Mesendoderm (in vitro differentiated cells): ENCODE measurements around the gene MOB3B.

Experiments
- DNase-seq: peaks from one replicate; pipeline ENCODE4 v3.0.0; 2013
- H2AK5ac ChIP-seq: 2 replicates; pipeline ENCODE4 v1.6.1; 2013; ENCODE audit warnings: low read length, inconsistent platforms
- H2BK120ac ChIP-seq: 2 replicates; pipeline ENCODE4 v1.6.1; 2013; ENCODE audit warnings: low read depth, mild to moderate bottlenecking, low read length, moderate library complexity, mixed read lengths
- H2BK15ac ChIP-seq: replicated peaks from 2 replicates; pipeline ENCODE4 v1.6.1; 2013; ENCODE audit warnings: low read depth, mild to moderate bottlenecking, moderate library complexity
- H2BK5ac ChIP-seq: 2 replicates; pipeline ENCODE4 v1.6.1; 2013; ENCODE audit warnings: low read length, inconsistent platforms
- H3K18ac ChIP-seq: 2 replicates; pipeline ENCODE4 v1.6.1; 2013; ENCODE audit warnings: mild to moderate bottlenecking, low read length, mixed read lengths
- H3K23ac ChIP-seq: one replicate; pipeline ENCODE4 v1.6.1; 2013; ENCODE audit warnings: low read length
- H3K27ac ChIP-seq: 2 replicates; pipeline ENCODE4 v1.5.1; 2013; ENCODE audit warnings: low read depth, mild to moderate bottlenecking, inconsistent platforms, low read length, moderate library complexity
- H3K27me3 ChIP-seq: 2 replicates; pipeline ENCODE4 v1.6.1; 2013; ENCODE audit warnings: low read length, control low read depth, mild to moderate bottlenecking, inconsistent platforms; ENCODE audit not compliant: insufficient read depth, poor library complexity
- H3K36me3 ChIP-seq: 2 replicates; pipeline ENCODE4 v1.6.1; 2013; ENCODE audit warnings: low read length, inconsistent platforms; ENCODE audit not compliant: control insufficient read depth, insufficient read depth
- H3K4ac ChIP-seq: one replicate; pipeline ENCODE4 v1.6.1; 2013; ENCODE audit warnings: low read depth, mild to moderate bottlenecking, low read length, moderate library complexity
- H3K4me1 ChIP-seq: 2 replicates; pipeline ENCODE4 v1.6.1; 2013; ENCODE audit warnings: low read depth, low read length, inconsistent platforms; ENCODE audit not compliant: control insufficient read depth
- H3K4me2 ChIP-seq: 2 replicates; pipeline ENCODE4 v1.6.1; 2013; ENCODE audit warnings: low read length
- H3K4me3 ChIP-seq: 2 replicates; pipeline ENCODE4 v1.5.1; 2013; ENCODE audit warnings: mild to moderate bottlenecking, low read length
- H3K56ac ChIP-seq: one replicate; pipeline ENCODE4 v1.6.1; 2013; ENCODE audit warnings: low read length
- H3K79me1 ChIP-seq: 2 replicates; pipeline ENCODE4 v1.6.1; 2013; ENCODE audit warnings: low read length, inconsistent platforms
- H3K79me2 ChIP-seq: 2 replicates; pipeline ENCODE4 v1.6.1; 2013; ENCODE audit warnings: mild to moderate bottlenecking, low read length; ENCODE audit not compliant: control insufficient read depth, insufficient read depth
- H3K9ac ChIP-seq: 2 replicates; pipeline ENCODE4 v1.6.1; 2013; ENCODE audit warnings: low read length, inconsistent platforms
- H4K5ac ChIP-seq: one replicate; pipeline ENCODE4 v1.6.1; 2013; ENCODE audit warnings: low read length
- H4K8ac ChIP-seq: one replicate; pipeline ENCODE4 v1.6.1; 2013; ENCODE audit warnings: low read depth, mild to moderate bottlenecking, control low read depth, low read length, moderate library complexity
- whole genome bisulfite sequencing: extraction: QIAGEN DNeasy Blood & Tissue Kit; methylation state at CpG from one replicate; pipeline ENCODE4 v1.1.7; 2013; ENCODE audit warnings: low lambda C conversion rate, missing lambda C conversion rate; ENCODE audit not compliant: insufficient coverage; ENCODE audit errors: extremely low coverage; 5-methylcytosine and 5-hydroxymethylcytosine counted together

Gene MOB3B

GRCh38 chr9:27489087-27489876 is 40.3 kb downstream of the MOB3B start:
- H3K27me3 ChIP-seq, result no peaks in the 10 kb centered on the region
- H4K5ac ChIP-seq, result no peak overlapping the region
- H3K18ac ChIP-seq, result no peak overlapping the region
- no peak overlapping the region for H3K4ac ChIP-seq
- H3K36me3 ChIP-seq, result no peaks in the 10 kb centered on the region
- no peak overlapping the region for H2BK15ac ChIP-seq
- no peak overlapping the region for H3K27ac ChIP-seq
- peaks cover 2% of the 10 kb centered on the region for H3K4me1 ChIP-seq
- H3K23ac ChIP-seq, result no peak overlapping the region
- H4K8ac ChIP-seq, result no peak overlapping the region
- peak; percentile 39 for DNase-seq
- H3K4me3 ChIP-seq, result no peak overlapping the region
- H2AK5ac ChIP-seq, result no peak overlapping the region
- H2BK5ac ChIP-seq, result no peak overlapping the region
- no peak overlapping the region for H3K4me2 ChIP-seq
- no peak overlapping the region for H3K9ac ChIP-seq
- H3K79me1 ChIP-seq, result no peaks in the 10 kb centered on the region
- H3K56ac ChIP-seq, result no peak overlapping the region
- no CpG with 5 or more reads among the region's 5 CpGs for WGBS
- H2BK120ac ChIP-seq, result no peak overlapping the region
- no peaks in the 10 kb centered on the region for H3K79me2 ChIP-seq

- H2BK120ac ChIP-seq, result no peak overlapping the region
- no peak overlapping the region for H4K8ac ChIP-seq
- WGBS, result no CpG with 5 or more reads among the region's 1 CpG
- H2BK5ac ChIP-seq, result no peak overlapping the region
- H2AK5ac ChIP-seq, result no peak overlapping the region
- no peak overlapping the region for H3K9ac ChIP-seq
- no peaks in the 10 kb centered on the region for H3K27me3 ChIP-seq
- no peak overlapping the region for H2BK15ac ChIP-seq
- no peak overlapping the region for H4K5ac ChIP-seq
- no peaks in the 10 kb centered on the region for H3K36me3 ChIP-seq
- peaks cover 2% of the 10 kb centered on the region for H3K4me1 ChIP-seq
- no peaks in the 10 kb centered on the region for H3K79me1 ChIP-seq
- H3K4ac ChIP-seq, result no peak overlapping the region
- no peaks in the 10 kb centered on the region for H3K79me2 ChIP-seq
- H3K27ac ChIP-seq, result no peak overlapping the region
- no peak overlapping the region for H3K4me3 ChIP-seq
- H3K23ac ChIP-seq, result no peak overlapping the region
- H3K4me2 ChIP-seq, result no peak overlapping the region
- DNase-seq, result peak; percentile 58
- H3K18ac ChIP-seq, result peak overlapping the region; percentile 11
- no peak overlapping the region for H3K56ac ChIP-seq
Observed at GRCh38 chr9:27487927-27488326, 41.7 kb downstream of the MOB3B start.

GRCh38 chr9:27487128-27487640 is 42.4 kb downstream of the MOB3B start:
- WGBS, result no CpG with 5 or more reads among the region's 5 CpGs
- Histone ChIP-seq H3K4me3 (no peak overlapping the region), H2BK120ac (no peak overlapping the region), H3K79me1 (no peaks in the 10 kb centered on the region), H2BK5ac (no peak overlapping the region), H3K23ac (no peak overlapping the region), H3K4ac (no peak overlapping the region), H2AK5ac (no peak overlapping the region), H3K36me3 (no peaks in the 10 kb centered on the region), H3K27me3 (no peaks in the 10 kb centered on the region), H4K8ac (no peak overlapping the region), H3K79me2 (no peaks in the 10 kb centered on the region), H3K56ac (no peak overlapping the region), H3K9ac (no peak overlapping the region), H3K18ac (no peak overlapping the region), H3K4me1 (peaks cover 2% of the 10 kb centered on the region), H4K5ac (no peak overlapping the region), H2BK15ac (no peak overlapping the region), H3K27ac (no peak overlapping the region), H3K4me2 (no peak overlapping the region)
- no peak for DNase-seq

DNA sequence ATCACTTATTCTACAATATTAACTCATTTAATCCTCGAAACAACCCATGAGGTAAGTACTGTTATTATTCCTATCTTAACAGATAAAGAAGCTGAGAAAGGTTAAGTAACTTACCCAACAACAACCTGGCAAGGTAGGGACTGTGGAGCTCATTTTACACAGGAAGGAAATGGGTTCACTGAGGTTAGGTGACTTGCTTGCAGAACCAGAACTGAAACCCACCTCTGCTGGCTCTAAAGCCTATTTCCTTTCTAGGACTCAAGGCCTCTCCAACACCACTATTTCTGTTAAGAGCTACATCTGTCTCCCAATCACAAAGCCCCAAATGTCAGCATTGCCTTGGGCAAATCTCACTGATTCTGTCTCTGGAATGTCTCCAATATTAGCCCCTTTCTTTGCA is 44.5 kb downstream of the MOB3B start:
- H3K4me2 ChIP-seq, result no peak overlapping the region
- no peak overlapping the region for H3K9ac ChIP-seq
- H3K23ac ChIP-seq, result no peak overlapping the region
- H3K4ac ChIP-seq, result no peak overlapping the region
- H3K18ac ChIP-seq, result no peak overlapping the region
- H4K5ac ChIP-seq, result no peak overlapping the region
- H3K27me3 ChIP-seq, result no peaks in the 10 kb centered on the region
- no peak overlapping the region for H2BK5ac ChIP-seq
- no peak overlapping the region for H4K8ac ChIP-seq
- no peak overlapping the region for H3K27ac ChIP-seq
- peaks cover 2% of the 10 kb centered on the region for H3K4me1 ChIP-seq
- no peak overlapping the region for H3K4me3 ChIP-seq
- H3K36me3 ChIP-seq, result no peaks in the 10 kb centered on the region
- no peaks in the 10 kb centered on the region for H3K79me1 ChIP-seq
- H2AK5ac ChIP-seq, result no peak overlapping the region
- no peak overlapping the region for H2BK120ac ChIP-seq
- no peak for DNase-seq
- H3K56ac ChIP-seq, result no peak overlapping the region
- 100% methylated on average over 1 of the region's 1 CpG for WGBS
- H2BK15ac ChIP-seq, result no peak overlapping the region
- no peaks in the 10 kb centered on the region for H3K79me2 ChIP-seq

GRCh38 chr9:27483576-27483975 is 46.0 kb downstream of the MOB3B start:
- Histone ChIP-seq H2AK5ac (no peak overlapping the region), H3K4me2 (no peak overlapping the region), H3K23ac (no peak overlapping the region), H3K18ac (no peak overlapping the region), H3K4me3 (no peak overlapping the region), H3K36me3 (no peaks in the 10 kb centered on the region), H3K79me1 (no peaks in the 10 kb centered on the region), H2BK15ac (no peak overlapping the region), H3K79me2 (no peaks in the 10 kb centered on the region), H3K27me3 (no peaks in the 10 kb centered on the region), H3K4ac (no peak overlapping the region), H4K5ac (no peak overlapping the region), H3K56ac (no peak overlapping the region), H2BK120ac (no peak overlapping the region), H3K4me1 (no peaks in the 10 kb centered on the region), H3K9ac (no peak overlapping the region), H3K27ac (no peak overlapping the region), H4K8ac (no peak overlapping the region), H2BK5ac (no peak overlapping the region)
- no peak for DNase-seq
- WGBS, result no CpG with 5 or more reads among the region's 6 CpGs

DNA sequence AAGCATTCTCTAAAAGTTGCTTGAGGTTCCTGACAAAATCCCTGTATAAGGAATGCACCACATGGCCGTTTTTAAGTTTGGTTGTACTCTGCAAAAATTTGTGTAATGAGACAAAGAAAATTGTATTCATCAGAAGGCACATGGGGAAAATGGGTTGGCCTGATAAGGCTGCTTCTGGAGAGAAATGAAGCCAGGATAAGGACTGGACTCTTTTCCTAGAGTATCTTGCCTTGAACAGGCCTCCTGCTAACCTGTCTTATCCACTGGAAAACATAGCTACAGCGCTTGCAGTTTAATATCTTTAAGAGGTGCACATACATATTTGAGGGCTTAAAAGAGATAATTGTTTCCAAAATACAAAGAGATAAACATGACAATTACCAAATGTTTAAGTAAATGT is 46.9 kb downstream of the MOB3B start:
- Histone ChIP-seq H2AK5ac (no peak overlapping the region), H3K27ac (no peak overlapping the region), H2BK120ac (no peak overlapping the region), H3K79me1 (no peaks in the 10 kb centered on the region), H2BK5ac (no peak overlapping the region), H3K23ac (no peak overlapping the region), H3K9ac (no peak overlapping the region), H3K4ac (no peak overlapping the region), H4K8ac (no peak overlapping the region), H3K4me1 (no peaks in the 10 kb centered on the region), H3K4me2 (no peak overlapping the region), H3K56ac (no peak overlapping the region), H3K4me3 (no peak overlapping the region), H2BK15ac (no peak overlapping the region), H3K36me3 (no peaks in the 10 kb centered on the region), H3K18ac (no peak overlapping the region), H4K5ac (no peak overlapping the region), H3K79me2 (no peaks in the 10 kb centered on the region), H3K27me3 (no peaks in the 10 kb centered on the region)
- no CpG with 5 or more reads among the region's 2 CpGs for WGBS
- DNase-seq, result no peak
